ENCODE measurements around the gene HPS1. TPM values are rescaled to one million over a fixed set of nuclear protein-coding genes. Genes with fewer than 3 reads are reported as not detected.

Gene HPS1
- total RNA-seq, 2 experiments from 2014 or later, result 53.2 to 68.7 TPM

- TF ChIP-seq CTCF (conservative IDR thresholded peaks at IDR 0.05; ENCODE audit: low read length) (no peak), EZH2phosphoT487 (IDR thresholded peaks at IDR 0.05; ENCODE audit: borderline replicate concordance, low read depth, low read length) (no peak)
- Histone ChIP-seq H2AFZ (ENCODE audit: low read length) (no peak overlapping the region), H3K36me3 (ENCODE audit: insufficient read depth, low read length) (no peaks in the 10 kb centered on the region), H3K4me1 (ENCODE audit: insufficient read depth, low read length, poor library complexity, severe bottlenecking) (no peaks in the 10 kb centered on the region), H3K9me2 (ENCODE audit: insufficient read depth, low read length) (no peaks in the 10 kb centered on the region), H3K27ac (ENCODE audit: low read depth, low read length, poor library complexity, severe bottlenecking) (no peak overlapping the region), H4K20me1 (ENCODE audit: insufficient read depth, low read length) (no peaks in the 10 kb centered on the region), H3K4me3 (ENCODE audit: low read depth, low read length, poor library complexity, severe bottlenecking) (no peak overlapping the region), H3K79me2 (ENCODE audit: insufficient read depth, low read depth, low read length) (no peaks in the 10 kb centered on the region), H3K4me2 (ENCODE audit: low read length) (no peak overlapping the region), H3K9me3 (ENCODE audit: low read length) (no peaks in the 10 kb centered on the region)
- intact Hi-C loops (cut with micrococcal nuclease; ENCODE audit: unreplicated experiment), result loop anchor here (10.0 kb wide), 1 partner anchor 485 kb away; no protein-coding TSS in a partner anchor
- ChIA-PET CTCF (ENCODE audit: unreplicated experiment) (no interaction called here), POLR2A (no interaction called here)
- BruUV-seq (replicated peaks), result no TSS peak
- DNase-seq (ENCODE audit: low spot score), result no peak
Measured at GRCh38 chr10:98399784-98400183, 47.0 kb downstream of the HPS1 start.

- TF ChIP-seq EZH2phosphoT487 (IDR thresholded peaks at IDR 0.05; ENCODE audit: borderline replicate concordance, low read depth, low read length), result no peak
- no peak for TF ChIP-seq CTCF (conservative IDR thresholded peaks at IDR 0.05; ENCODE audit: low read length)
- CTCF ChIA-PET (ENCODE audit: unreplicated experiment), result no interaction called here
- Histone ChIP-seq H3K27ac (ENCODE audit: low read depth, low read length, poor library complexity, severe bottlenecking) (no peak overlapping the region), H3K4me1 (ENCODE audit: insufficient read depth, low read length, poor library complexity, severe bottlenecking) (no peaks in the 10 kb centered on the region), H3K79me2 (ENCODE audit: insufficient read depth, low read depth, low read length) (no peaks in the 10 kb centered on the region), H3K9me2 (ENCODE audit: insufficient read depth, low read length) (no peaks in the 10 kb centered on the region), H3K36me3 (ENCODE audit: insufficient read depth, low read length) (no peaks in the 10 kb centered on the region), H3K4me3 (ENCODE audit: low read depth, low read length, poor library complexity, severe bottlenecking) (no peak overlapping the region), H4K20me1 (ENCODE audit: insufficient read depth, low read length) (no peaks in the 10 kb centered on the region), H2AFZ (ENCODE audit: low read length) (no peak overlapping the region), H3K9me3 (ENCODE audit: low read length) (no peaks in the 10 kb centered on the region), H3K4me2 (ENCODE audit: low read length) (no peak overlapping the region)
- BruUV-seq (replicated peaks), result no TSS peak
- POLR2A ChIA-PET, result interaction anchor here (0.7 kb wide), 1 partner anchor 297 kb away, joined by 5 read pairs; no protein-coding TSS in a partner anchor
- intact Hi-C loops (cut with micrococcal nuclease; ENCODE audit: unreplicated experiment), result loop anchor here (10.0 kb wide), 1 partner anchor 482 kb away; no protein-coding TSS in a partner anchor
- DNase-seq (ENCODE audit: low spot score), result no peak
Measured at GRCh38 chr10:98397089-98397600, 49.6 kb downstream of the HPS1 start.

Data from OCI-LY7 (cell line).